Fibroblast of villous mesenchyme (primary cell): Measurements from ENCODE around the gene KANK4. TPM values are rescaled to one million over a fixed set of nuclear protein-coding genes. Genes with fewer than 3 reads are reported as not detected.
"Not testable (repeated sequence)": the region's sequence is repeated elsewhere in the genome, so short reads cannot be mapped to it uniquely, and the experiment has no call there.

ENCODE experiments used
- DNase-seq: peaks from one replicate; pipeline ENCODE4 v3.0.0-alpha.2; 2010; ENCODE audit warnings: low read depth
- H3K4me3 ChIP-seq: 2 replicates; pipeline ENCODE4 v1.5.1; 2011; ENCODE audit warnings: low read depth, mild to moderate bottlenecking, low read length
- total RNA-seq: library from RNA; depleted of rRNA; stranded (reverse); fragments of >200 nt; gene quantifications from 2 replicates; pipeline ENCODE4 v1.2.3, GENCODE V29; 2012
- TF ChIP-seq, protein P1 (sequence below): IDR thresholded peaks from 2 replicates; pipeline ENCODE4 v1.5.1; 2012; ENCODE audit warnings: low read depth, mild to moderate bottlenecking, low read length; ENCODE audit not compliant: insufficient read depth

The KANK4 gene
- total RNA-seq, 1 donor, result not detected

DNA sequence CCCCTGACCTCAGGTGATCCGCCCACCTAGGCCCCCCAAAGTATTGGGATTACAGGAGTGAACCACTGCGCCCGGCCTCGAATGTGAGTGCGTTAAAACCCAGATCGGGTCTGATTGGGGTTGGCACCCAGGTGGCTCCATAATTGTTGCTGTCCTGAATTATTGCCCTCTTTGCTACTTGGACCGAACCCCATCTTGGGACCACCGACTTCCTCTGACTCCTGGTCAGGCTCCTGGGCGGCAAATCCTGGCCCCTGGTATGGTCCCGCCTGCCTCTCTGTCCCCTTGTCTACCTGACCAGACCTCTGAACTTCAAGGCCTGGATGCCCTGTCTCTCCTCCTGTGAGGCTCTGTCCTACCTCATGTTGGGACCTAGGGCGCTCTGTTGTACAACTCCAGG, 91.7 kb downstream of the KANK4 start:
- H3K4me3 ChIP-seq, result no peak overlapping the region
- TF ChIP-seq, protein P1, sequence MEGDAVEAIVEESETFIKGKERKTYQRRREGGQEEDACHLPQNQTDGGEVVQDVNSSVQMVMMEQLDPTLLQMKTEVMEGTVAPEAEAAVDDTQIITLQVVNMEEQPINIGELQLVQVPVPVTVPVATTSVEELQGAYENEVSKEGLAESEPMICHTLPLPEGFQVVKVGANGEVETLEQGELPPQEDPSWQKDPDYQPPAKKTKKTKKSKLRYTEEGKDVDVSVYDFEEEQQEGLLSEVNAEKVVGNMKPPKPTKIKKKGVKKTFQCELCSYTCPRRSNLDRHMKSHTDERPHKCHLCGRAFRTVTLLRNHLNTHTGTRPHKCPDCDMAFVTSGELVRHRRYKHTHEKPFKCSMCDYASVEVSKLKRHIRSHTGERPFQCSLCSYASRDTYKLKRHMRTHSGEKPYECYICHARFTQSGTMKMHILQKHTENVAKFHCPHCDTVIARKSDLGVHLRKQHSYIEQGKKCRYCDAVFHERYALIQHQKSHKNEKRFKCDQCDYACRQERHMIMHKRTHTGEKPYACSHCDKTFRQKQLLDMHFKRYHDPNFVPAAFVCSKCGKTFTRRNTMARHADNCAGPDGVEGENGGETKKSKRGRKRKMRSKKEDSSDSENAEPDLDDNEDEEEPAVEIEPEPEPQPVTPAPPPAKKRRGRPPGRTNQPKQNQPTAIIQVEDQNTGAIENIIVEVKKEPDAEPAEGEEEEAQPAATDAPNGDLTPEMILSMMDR, result no peak
- DNase-seq, result no peak

- no peak overlapping the region for H3K4me3 ChIP-seq
- TF ChIP-seq, protein P1, result no peak
- DNase-seq, result no peak
Measured at GRCh38 chr1:62224182-62224581, 95.1 kb downstream of the KANK4 start.

DNA sequence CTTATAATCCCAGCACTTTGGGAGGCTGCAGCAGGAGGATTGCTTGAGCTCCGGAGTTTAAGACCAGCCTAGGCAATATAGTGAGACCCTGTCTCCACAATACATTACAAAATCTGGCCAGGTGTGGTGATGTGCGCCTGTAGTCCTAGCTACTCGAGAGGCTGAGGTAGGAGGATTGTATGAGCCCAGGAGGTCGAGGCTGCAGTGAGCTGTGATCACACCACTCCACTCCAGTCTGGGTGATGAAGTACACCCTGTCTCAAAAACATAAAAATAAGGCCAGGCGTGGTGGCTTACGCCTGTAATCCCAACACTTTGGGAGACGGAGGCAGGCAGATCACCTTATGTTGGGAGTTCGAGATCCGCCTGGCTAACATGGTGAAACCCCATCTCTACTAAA, 96.9 kb downstream of the KANK4 start:
- no peak overlapping the region for H3K4me3 ChIP-seq
- TF ChIP-seq, protein P1, result no peak
- DNase-seq, result no peak

DNA sequence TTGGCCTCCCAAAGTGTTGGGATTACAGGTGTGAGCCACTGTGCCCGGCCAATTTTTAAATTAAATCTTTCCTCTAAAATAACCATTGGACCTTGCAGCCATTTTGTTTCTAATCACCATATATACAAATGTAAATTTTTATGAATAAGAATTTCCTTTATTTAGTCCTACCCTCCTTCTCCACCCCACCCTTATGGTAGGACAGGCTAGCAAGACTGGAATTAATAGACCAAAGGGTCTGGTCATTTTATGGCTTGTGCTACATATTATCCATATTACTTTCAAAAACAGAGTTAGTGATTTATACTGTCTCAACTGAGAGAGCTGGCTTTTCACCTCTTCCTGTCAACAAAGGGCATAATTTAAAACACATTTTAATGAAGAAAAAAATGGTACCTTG, 98.1 kb downstream of the KANK4 start:
- TF ChIP-seq, protein P1, result no peak
- no peak for DNase-seq
- no peak overlapping the region for H3K4me3 ChIP-seq

DNA sequence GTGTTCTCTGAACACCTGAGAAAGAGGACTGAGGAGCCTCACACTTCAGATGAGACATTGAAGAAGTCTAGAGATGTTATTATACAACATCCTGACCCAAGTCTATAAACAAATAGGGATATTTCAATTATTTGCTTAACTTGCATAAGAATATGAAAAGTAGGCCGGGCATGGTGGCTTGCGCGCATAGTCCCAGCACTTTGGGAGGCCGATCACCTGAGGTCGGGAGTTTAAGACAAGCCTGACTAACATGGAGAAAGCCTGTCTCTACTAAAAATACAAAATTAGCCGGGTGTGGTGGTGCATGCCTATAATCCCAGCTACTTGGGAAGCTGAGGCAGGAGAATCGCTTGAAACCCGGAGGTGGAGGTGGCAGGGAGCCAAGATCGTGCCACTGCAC, 98.8 kb downstream of the KANK4 start:
- not testable (repeated sequence) for DNase-seq, H3K4me3 ChIP-seq

GRCh38 chr1:62218604-62219003, 100.6 kb downstream of the KANK4 start:
- TF ChIP-seq, protein P1, result no peak
- H3K4me3 ChIP-seq, result no peak overlapping the region
- DNase-seq, result no peak

DNA sequence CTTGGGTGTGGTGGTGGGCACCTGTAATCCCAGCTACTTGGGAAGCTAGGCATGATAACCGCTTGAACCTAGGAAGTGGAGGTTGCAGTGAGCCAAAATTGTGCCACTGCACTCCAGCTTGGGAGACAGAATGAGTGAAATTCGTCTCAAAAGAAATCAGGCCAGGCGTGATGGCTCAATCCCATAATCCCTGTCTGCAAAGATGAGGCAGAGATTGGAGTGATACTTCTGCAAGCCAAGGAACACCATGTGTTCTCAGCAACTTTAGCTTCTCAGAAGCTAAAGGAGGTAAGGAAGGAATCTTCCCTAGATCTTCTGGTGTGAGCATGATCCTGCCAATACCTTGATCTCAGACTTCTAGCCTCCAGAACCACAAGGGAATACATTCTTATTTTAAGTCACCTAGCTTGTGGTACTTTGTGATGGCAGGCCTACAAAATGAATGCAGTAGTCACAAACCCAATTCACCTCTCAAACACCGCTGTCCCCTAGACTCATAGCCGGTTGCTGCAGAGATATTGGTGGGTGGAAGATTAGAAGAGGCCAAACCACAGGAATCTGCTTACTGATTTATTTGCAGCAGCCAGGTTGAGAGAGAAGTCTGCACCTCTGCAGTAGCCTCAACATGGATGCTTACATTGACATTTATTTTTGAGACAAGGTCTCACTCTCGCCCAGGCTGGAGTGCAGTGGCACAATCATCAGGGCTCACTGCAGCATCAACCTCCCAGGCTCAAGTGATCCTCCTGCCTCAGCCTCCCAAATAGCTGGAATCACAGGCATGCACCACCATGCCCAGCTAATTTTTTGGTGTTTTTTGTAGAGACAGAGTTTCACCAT, 105.9 kb downstream of the KANK4 start:
- TF ChIP-seq, protein P1, result no peak
- no peak overlapping the region for H3K4me3 ChIP-seq
- no peak for DNase-seq
